ENCODE measurements around the gene PLK5.
A peak's percentile ranks its signal among the peaks of the same experiment; 100 is the strongest.

Gene PLK5

GRCh38 chr19:1560286-1560882 lies 36.5 kb downstream of the PLK5 start:
- DNase-seq: no peak

GRCh38 chr19:1561236-1561842 lies 37.5 kb downstream of the PLK5 start:
- no peak for DNase-seq

GRCh38 chr19:1563251-1563650 lies 39.4 kb downstream of the PLK5 start:
- DNase-seq: no peak

- DNase-seq: peak; percentile 30
These were observed 42.7 kb downstream of the PLK5 start for GRCh38 chr19:1566392-1567115.

GRCh38 chr19:1567116-1567847 lies 43.4 kb downstream of the PLK5 start:
- no peak for DNase-seq

GRCh38 chr19:1567848-1568227 lies 44.0 kb downstream of the PLK5 start:
- no peak for DNase-seq

- DNase-seq: peak; percentile 38
These were observed 44.6 kb downstream of the PLK5 start, which contains the start of gene MEX3D for GRCh38 chr19:1568320-1569019. MEX3D (minus strand) TSS chr19:1568325; CDS start chr19:1568058, 267 bp downstream.

GRCh38 chr19:1569997-1570396 lies 46.1 kb downstream of the PLK5 start:
- no peak for DNase-seq

- no peak for DNase-seq
These were observed 47.0 kb downstream of the PLK5 start for GRCh38 chr19:1570836-1571235.

- DNase-seq: no peak
These were observed 47.5 kb downstream of the PLK5 start for GRCh38 chr19:1571358-1571757.

GRCh38 chr19:1572795-1573194 lies 48.9 kb downstream of the PLK5 start:
- no peak for DNase-seq

- DNase-seq: no peak
These were observed 50.7 kb downstream of the PLK5 start for GRCh38 chr19:1574354-1575136.

- no peak for DNase-seq
These were observed 51.7 kb downstream of the PLK5 start for GRCh38 chr19:1575323-1576241.

GRCh38 chr19:1576242-1577089 lies 52.6 kb downstream of the PLK5 start:
- no peak for DNase-seq

GRCh38 chr19:1577090-1577928 lies 53.4 kb downstream of the PLK5 start:
- DNase-seq: no peak

GRCh38 chr19:1577929-1578618 lies 54.2 kb downstream of the PLK5 start:
- DNase-seq: no peak

GRCh38 chr19:1579222-1579621 lies 55.3 kb downstream of the PLK5 start:
- DNase-seq: no peak

GRCh38 chr19:1580382-1580781 lies 56.5 kb downstream of the PLK5 start:
- DNase-seq: no peak
